Subcutaneous abdominal adipose tissue (tissue), 5 donors: Measurements from ENCODE around the gene DENND10.

ENCODE experiments used
- H3K27ac ChIP-seq: one replicate; pipeline ENCODE4 v1.7.0; 2013; ENCODE audit warnings: low read depth, mild to moderate bottlenecking, inconsistent platforms, low read length, moderate library complexity
- H3K27me3 ChIP-seq, 5 donors: one replicate each; pipeline ENCODE4 v1.7.0; 2013; ENCODE audit warnings: low read length in 5 of 5, inconsistent platforms in 1 of 5; ENCODE audit not compliant: control insufficient read depth in 5 of 5, insufficient read depth in 4 of 5
- H3K36me3 ChIP-seq, 5 donors: one replicate each; pipeline ENCODE4 v1.7.0; 2013; ENCODE audit warnings: low read length in 5 of 5; ENCODE audit not compliant: control insufficient read depth in 5 of 5, insufficient read depth in 5 of 5
- H3K4me1 ChIP-seq, 5 donors: one replicate each; pipeline ENCODE4 v1.7.0; 2013; ENCODE audit warnings: low read length in 5 of 5, mild to moderate bottlenecking in 3 of 5, moderate library complexity in 1 of 5; ENCODE audit not compliant: control insufficient read depth in 5 of 5, insufficient read depth in 5 of 5
- H3K4me3 ChIP-seq, 5 donors: one replicate each; pipeline ENCODE4 v1.7.0; 2013; ENCODE audit warnings: low read length in 5 of 5, low read depth in 1 of 5
- H3K9ac ChIP-seq, 5 donors: one replicate each; pipeline ENCODE4 v1.7.0; 2013; ENCODE audit warnings: low read length in 5 of 5, mild to moderate bottlenecking in 4 of 5, moderate library complexity in 3 of 5
- H3K9me3 ChIP-seq, 5 donors: one replicate each; pipeline ENCODE4 v1.7.0; 2013; ENCODE audit warnings: low read length in 5 of 5; ENCODE audit not compliant: control insufficient read depth in 5 of 5
- donor health status: healthy.
- donor health status: healthy.
- donor health status: healthy.
- donor health status: healthy.
- donor health status: healthy.

Gene DENND10

GRCh38 chr10:119078422-119079179 lies 25.3 kb upstream of the DENND10 start:
- H3K36me3 ChIP-seq, result no peaks in the 10 kb centered on the region
- H3K9me3 ChIP-seq, result no peaks in the 10 kb centered on the region
- H3K4me1 ChIP-seq, result peaks cover 7 to 49% (median 42%) of the 10 kb centered on the region in 5 donors
- peak overlapping the region; percentile 99 for H3K27ac ChIP-seq
- peak overlapping the region; percentile 78 to 98 (median 95) for H3K4me3 ChIP-seq
- H3K9ac ChIP-seq, result peak overlapping the region; percentile 88 to 100 (median 100)
- no peaks in the 10 kb centered on the region for H3K27me3 ChIP-seq

GRCh38 chr10:119079599-119080520 lies 24.1 kb upstream of the DENND10 start:
- Histone ChIP-seq H3K27me3 (no peaks in the 10 kb centered on the region), H3K27ac (peak overlapping the region; percentile 99), H3K36me3 (no peaks in the 10 kb centered on the region), H3K4me1 (peaks cover 7 to 42% (median 35%) of the 10 kb centered on the region in 5 donors), H3K4me3 (peak overlapping the region; percentile 78 to 98 (median 95)), H3K9ac (peak overlapping the region; percentile 88 to 100 (median 100)), H3K9me3 (no peaks in the 10 kb centered on the region)

- H3K36me3 ChIP-seq, result no peaks in the 10 kb centered on the region
- no peaks in the 10 kb centered on the region for H3K9me3 ChIP-seq
- H3K9ac ChIP-seq, result peak within 1 kb of the TSS; percentile 97 to 100 (median 100)
- peaks cover 7 to 43% (median 31%) of the 10 kb centered on the region in 5 donors for H3K4me1 ChIP-seq
- peak within 1 kb of the TSS; percentile 78 to 98 (median 95) for H3K4me3 ChIP-seq
- H3K27me3 ChIP-seq, result no peaks in the 10 kb centered on the region
- peak within 1 kb of the TSS; percentile 99 for H3K27ac ChIP-seq
These were observed 23.2 kb upstream of the DENND10 start, which contains the start of gene EIF3A for GRCh38 chr10:119080521-119081259. EIF3A (minus strand) TSS chr10:119080817; CDS start chr10:119080676, 141 bp downstream.

GRCh38 chr10:119084896-119085295 lies 19.0 kb upstream of the DENND10 start:
- Histone ChIP-seq H3K4me1 (peaks cover 0 to 14% (median 8%) of the 10 kb centered on the region in 5 donors), H3K9ac (no peak overlapping the region), H3K4me3 (no peak overlapping the region), H3K27ac (no peak overlapping the region), H3K9me3 (no peaks in the 10 kb centered on the region), H3K27me3 (no peaks in the 10 kb centered on the region), H3K36me3 (no peaks in the 10 kb centered on the region)

- Histone ChIP-seq H3K36me3 (no peaks in the 10 kb centered on the region), H3K4me1 (peaks cover 0 to 6% (median 0%) of the 10 kb centered on the region in 5 donors), H3K27ac (no peak overlapping the region), H3K9ac (no peak overlapping the region), H3K9me3 (no peaks in the 10 kb centered on the region), H3K4me3 (no peak overlapping the region), H3K27me3 (no peaks in the 10 kb centered on the region)
These were observed 16.5 kb upstream of the DENND10 start for GRCh38 chr10:119087271-119087882.

- Histone ChIP-seq H3K27ac (no peak overlapping the region), H3K4me3 (no peak overlapping the region), H3K9ac (no peak overlapping the region), H3K27me3 (no peaks in the 10 kb centered on the region), H3K36me3 (no peaks in the 10 kb centered on the region), H3K9me3 (no peaks in the 10 kb centered on the region), H3K4me1 (peaks cover 0 to 6% (median 0%) of the 10 kb centered on the region in 5 donors)
These were observed 13.7 kb upstream of the DENND10 start for GRCh38 chr10:119090026-119090795.

GRCh38 chr10:119090968-119091367 lies 12.9 kb upstream of the DENND10 start:
- Histone ChIP-seq H3K9me3 (no peaks in the 10 kb centered on the region), H3K4me3 (no peak overlapping the region), H3K36me3 (no peaks in the 10 kb centered on the region), H3K27me3 (no peaks in the 10 kb centered on the region), H3K9ac (no peak overlapping the region), H3K4me1 (peaks cover 0 to 3% (median 0%) of the 10 kb centered on the region in 5 donors), H3K27ac (no peak overlapping the region)

GRCh38 chr10:119095640-119096039 lies 8.3 kb upstream of the DENND10 start:
- Histone ChIP-seq H3K9me3 (no peaks in the 10 kb centered on the region), H3K9ac (no peak overlapping the region), H3K27ac (no peak overlapping the region)

More at GRCh38 chr10:119095640-119096039, 8.3 kb upstream of the DENND10 start:
- no peak overlapping the region for H3K4me3 ChIP-seq
- peaks cover 0 to 4% (median 0%) of the 10 kb centered on the region in 5 donors for H3K4me1 ChIP-seq
- no peaks in the 10 kb centered on the region for H3K36me3 ChIP-seq
- H3K27me3 ChIP-seq, result no peaks in the 10 kb centered on the region
